Upper lobe of right lung (tissue), 1 donor: Measurements from ENCODE around the gene ZBTB34. TPM values are rescaled to one million over a fixed set of nuclear protein-coding genes. Genes with fewer than 3 reads are reported as not detected.
"Not testable (repeated sequence)": the region's sequence is repeated elsewhere in the genome, so short reads cannot be mapped to it uniquely, and the experiment has no call there.

Experiments
- ATAC-seq: fragments of 200-7000 bp; cut with Tn5 transposase; one replicate; pipeline ENCODE4 v1.9.1; 2020; ENCODE audit warnings: mild to moderate bottlenecking, moderate library complexity
- DNase-seq: peaks from one replicate; pipeline ENCODE4 v3.0.0-alpha.2; 2020
- H3K27ac ChIP-seq: fragments of 200-600 bp; one replicate; pipeline ENCODE4 v1.8.0; 2022
- H3K27me3 ChIP-seq: fragments of 200-600 bp; one replicate; pipeline ENCODE4 v1.8.0; 2022; ENCODE audit warnings: mild to moderate bottlenecking
- H3K36me3 ChIP-seq: fragments of 200-600 bp; one replicate; pipeline ENCODE4 v1.8.0; 2022
- H3K4me1 ChIP-seq: fragments of 200-600 bp; one replicate; pipeline ENCODE4 v1.8.0; 2022
- H3K4me3 ChIP-seq: fragments of 200-600 bp; one replicate; pipeline ENCODE4 v1.8.0; 2022; ENCODE audit warnings: mild to moderate bottlenecking
- H3K9me3 ChIP-seq: fragments of 200-600 bp; one replicate; pipeline ENCODE4 v1.8.0; 2022
- intact Hi-C: fragments of 100-400 bp; cut with DNase I; formaldehyde crosslinking; loops from one replicate; pipeline ENCODE4 v1.11.0; 2022
- long read RNA-seq: library from polyadenylated mRNA; unstranded; transcript quantifications from one replicate; pipeline ENCODE4 v2.0.0, GENCODE V29; 2021
- total RNA-seq: library from RNA; stranded (reverse); fragmentation: NEBNext Ultra II Directional; extraction: Animal tissue kit (Norgen Biotek cat#: 25700); gene quantifications from one replicate; pipeline ENCODE4 v1.2.1, GENCODE V29; 2021
- TF ChIP-seq, protein P1 (sequence below): fragments of 200-600 bp; IDR thresholded peaks from one replicate; pipeline ENCODE4 v1.8.0; 2022; ENCODE audit warnings: antibody characterized with exemption
- donor health status: DM: no; HTN: yes; CAD: no; lungs with severe emphysema.

Gene ZBTB34, protein sequence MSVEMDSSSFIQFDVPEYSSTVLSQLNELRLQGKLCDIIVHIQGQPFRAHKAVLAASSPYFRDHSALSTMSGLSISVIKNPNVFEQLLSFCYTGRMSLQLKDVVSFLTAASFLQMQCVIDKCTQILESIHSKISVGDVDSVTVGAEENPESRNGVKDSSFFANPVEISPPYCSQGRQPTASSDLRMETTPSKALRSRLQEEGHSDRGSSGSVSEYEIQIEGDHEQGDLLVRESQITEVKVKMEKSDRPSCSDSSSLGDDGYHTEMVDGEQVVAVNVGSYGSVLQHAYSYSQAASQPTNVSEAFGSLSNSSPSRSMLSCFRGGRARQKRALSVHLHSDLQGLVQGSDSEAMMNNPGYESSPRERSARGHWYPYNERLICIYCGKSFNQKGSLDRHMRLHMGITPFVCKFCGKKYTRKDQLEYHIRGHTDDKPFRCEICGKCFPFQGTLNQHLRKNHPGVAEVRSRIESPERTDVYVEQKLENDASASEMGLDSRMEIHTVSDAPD
- 15.1 TPM for total RNA-seq
- long read RNA-seq, full-length matches to known transcripts = 10 of 10 reads
- long read RNA-seq, partial matches to known transcripts = 0 of 10 reads
- long read RNA-seq, other reads (novel, unspliced or antisense) = 0 of 10 reads

DNA sequence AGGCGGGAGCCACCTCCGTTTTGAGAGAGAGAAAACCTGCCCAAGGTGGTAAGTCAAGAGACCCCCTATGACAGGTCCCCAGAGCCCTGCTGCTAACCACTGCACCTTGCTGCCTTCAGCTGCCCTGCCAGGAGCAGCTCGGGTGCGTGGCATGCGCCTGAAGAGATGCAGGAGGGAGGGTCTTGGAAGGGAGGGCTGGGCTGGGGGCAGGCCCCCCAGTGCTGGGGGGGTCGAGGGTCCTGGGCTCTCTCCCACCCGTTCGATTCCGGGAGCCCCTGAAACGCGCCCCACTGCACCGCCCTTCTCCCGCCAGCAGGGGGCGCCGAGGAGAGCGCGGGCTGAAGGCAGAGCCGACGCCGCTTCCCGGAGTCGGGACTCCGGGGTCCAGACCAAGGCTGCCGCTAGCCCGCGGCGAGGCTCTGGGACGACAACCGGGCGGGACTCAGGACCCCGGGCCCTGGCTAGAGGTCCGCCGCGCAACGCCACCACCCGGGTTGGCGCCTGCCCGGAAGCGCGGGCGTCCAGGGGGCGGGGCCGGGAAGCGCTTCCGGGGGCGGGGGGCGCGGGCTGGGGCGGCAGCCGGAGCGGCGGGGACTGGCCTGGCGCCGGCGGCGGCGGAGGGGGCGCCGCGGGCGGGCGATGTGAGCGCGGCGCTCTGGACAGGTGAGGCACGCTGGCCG lies at the start of gene ZBTB34:
Gene ZBTB34 (plus strand): TSS at position 563 of the 680 bp plus-strand sequence. CDS start 18,761 bp downstream, outside the sequence.
- H3K9me3 ChIP-seq = no peaks in the 10 kb centered on the region
- peaks cover 10% of the 10 kb centered on the region for H3K36me3 ChIP-seq
- peaks cover 22% of the 10 kb centered on the region for H3K4me1 ChIP-seq
- peak within 1 kb of the TSS; percentile 94 for H3K27ac ChIP-seq
- H3K27me3 ChIP-seq = no peaks in the 10 kb centered on the region
- DNase-seq = peak; percentile 88
- intact Hi-C loops = no loop called here
- ATAC-seq = peak; percentile 84
- H3K4me3 ChIP-seq = peak within 1 kb of the TSS; percentile 88
- TF ChIP-seq, protein P1, sequence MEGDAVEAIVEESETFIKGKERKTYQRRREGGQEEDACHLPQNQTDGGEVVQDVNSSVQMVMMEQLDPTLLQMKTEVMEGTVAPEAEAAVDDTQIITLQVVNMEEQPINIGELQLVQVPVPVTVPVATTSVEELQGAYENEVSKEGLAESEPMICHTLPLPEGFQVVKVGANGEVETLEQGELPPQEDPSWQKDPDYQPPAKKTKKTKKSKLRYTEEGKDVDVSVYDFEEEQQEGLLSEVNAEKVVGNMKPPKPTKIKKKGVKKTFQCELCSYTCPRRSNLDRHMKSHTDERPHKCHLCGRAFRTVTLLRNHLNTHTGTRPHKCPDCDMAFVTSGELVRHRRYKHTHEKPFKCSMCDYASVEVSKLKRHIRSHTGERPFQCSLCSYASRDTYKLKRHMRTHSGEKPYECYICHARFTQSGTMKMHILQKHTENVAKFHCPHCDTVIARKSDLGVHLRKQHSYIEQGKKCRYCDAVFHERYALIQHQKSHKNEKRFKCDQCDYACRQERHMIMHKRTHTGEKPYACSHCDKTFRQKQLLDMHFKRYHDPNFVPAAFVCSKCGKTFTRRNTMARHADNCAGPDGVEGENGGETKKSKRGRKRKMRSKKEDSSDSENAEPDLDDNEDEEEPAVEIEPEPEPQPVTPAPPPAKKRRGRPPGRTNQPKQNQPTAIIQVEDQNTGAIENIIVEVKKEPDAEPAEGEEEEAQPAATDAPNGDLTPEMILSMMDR = peak; percentile 100

DNA sequence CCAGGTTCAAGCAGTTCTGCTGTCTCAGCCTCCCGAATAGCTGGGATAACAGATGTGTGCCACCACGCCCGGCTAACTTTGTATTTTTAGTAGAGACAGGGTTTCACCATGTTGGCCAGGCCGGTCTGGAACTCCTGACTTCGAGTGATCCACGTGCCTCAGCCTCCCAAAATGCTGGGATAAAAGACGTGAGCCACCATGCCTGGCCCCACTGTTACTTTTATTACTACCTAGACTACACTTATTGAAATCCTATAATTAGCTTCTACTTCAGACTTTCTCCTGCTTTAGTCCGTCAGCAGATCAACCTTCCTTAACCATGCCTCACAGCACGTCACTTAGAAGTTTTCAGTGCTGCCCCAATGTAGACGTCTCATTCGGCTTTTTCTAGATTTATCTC lies 47.4 kb upstream of the ZBTB34 start:
- no peak overlapping the region for H3K27ac ChIP-seq
- H3K36me3 ChIP-seq = peaks cover 46% of the 10 kb centered on the region
- DNase-seq (no peak), ATAC-seq (no peak)
- H3K4me3 ChIP-seq = no peak overlapping the region
- intact Hi-C loops = no loop called here
- no peaks in the 10 kb centered on the region for H3K27me3 ChIP-seq
- TF ChIP-seq, protein P1 = no peak
- peaks cover 13% of the 10 kb centered on the region for H3K9me3 ChIP-seq
- H3K4me1 ChIP-seq = peaks cover 9% of the 10 kb centered on the region

DNA sequence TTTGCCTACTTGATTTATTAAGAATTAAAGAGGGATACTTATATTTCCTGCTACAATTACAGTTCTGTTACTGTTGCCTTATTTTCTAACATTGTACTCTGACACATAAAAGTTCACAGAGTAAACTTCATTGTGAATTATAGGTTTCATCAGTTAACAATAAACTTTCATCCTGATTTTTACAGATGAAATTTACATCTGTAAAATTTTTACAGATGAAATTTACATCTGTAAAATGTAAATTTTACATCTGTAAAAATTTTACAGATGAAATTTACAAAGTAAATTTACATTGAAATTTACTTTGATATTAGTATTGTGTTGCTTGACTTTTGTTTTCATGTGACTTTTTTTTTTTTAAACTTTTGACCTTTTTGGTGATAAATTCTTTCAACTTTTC lies 46.3 kb upstream of the ZBTB34 start:
- Histone ChIP-seq H3K36me3 (peaks cover 46% of the 10 kb centered on the region), H3K9me3 (peaks cover 18% of the 10 kb centered on the region), H3K27me3 (no peaks in the 10 kb centered on the region), H3K27ac (no peak overlapping the region), H3K4me3 (no peak overlapping the region), H3K4me1 (peaks cover 3% of the 10 kb centered on the region)
- ATAC-seq = no peak
- TF ChIP-seq, protein P1 = no peak
- intact Hi-C loops = no loop called here
- DNase-seq = no peak

DNA sequence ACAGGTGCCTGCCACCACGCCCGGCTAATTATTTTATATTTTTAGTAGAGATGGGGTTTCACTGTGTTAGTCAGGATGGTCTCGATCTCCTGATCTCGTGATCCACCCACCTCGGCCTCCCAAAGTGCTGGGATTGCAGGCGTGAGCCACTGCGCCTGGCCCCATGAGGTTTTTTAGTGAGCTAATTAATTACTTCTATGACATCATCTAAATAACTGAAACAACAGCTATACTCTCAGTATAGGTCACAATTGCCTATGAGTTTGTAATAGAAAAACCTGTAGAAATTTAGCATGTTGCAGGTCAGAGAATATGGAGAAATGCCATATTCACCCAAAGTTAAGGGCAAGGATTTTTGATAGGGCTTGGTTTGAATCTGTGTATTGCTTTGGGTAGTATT lies 42.8 kb upstream of the ZBTB34 start:
- H3K27me3 ChIP-seq, intact Hi-C loops, H3K4me1 ChIP-seq, ATAC-seq, DNase-seq, H3K27ac ChIP-seq, H3K4me3 ChIP-seq: not testable (repeated sequence)
- peaks cover 17% of the 10 kb centered on the region for H3K36me3 ChIP-seq
- H3K9me3 ChIP-seq = peaks cover 18% of the 10 kb centered on the region

DNA sequence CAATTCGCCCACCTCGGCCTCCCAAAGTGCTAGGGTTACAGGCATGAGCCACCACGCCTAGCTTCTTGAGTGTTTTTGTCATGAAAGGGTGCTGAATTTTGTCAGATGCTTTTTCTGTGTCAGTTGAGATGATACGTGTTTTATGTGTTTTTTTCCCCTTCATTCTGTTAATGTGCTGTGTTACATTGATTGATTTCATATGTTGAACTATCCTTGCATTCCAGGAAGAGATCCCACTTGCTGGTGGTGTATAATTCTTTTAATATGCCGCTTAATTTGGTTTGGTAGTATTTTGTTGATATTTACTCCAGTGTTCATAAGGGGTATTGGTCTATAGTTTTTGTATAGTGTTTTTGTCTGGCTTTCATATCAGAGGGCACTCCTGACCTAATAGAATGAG lies 42.0 kb upstream of the ZBTB34 start:
- no peak for ATAC-seq
- TF ChIP-seq, protein P1 = no peak
- peaks cover 18% of the 10 kb centered on the region for H3K9me3 ChIP-seq
- no peaks in the 10 kb centered on the region for H3K4me1 ChIP-seq
- intact Hi-C loops = no loop called here
- H3K27ac ChIP-seq = no peak overlapping the region
- H3K4me3 ChIP-seq = no peak overlapping the region
- no peaks in the 10 kb centered on the region for H3K27me3 ChIP-seq
- no peak for DNase-seq
- H3K36me3 ChIP-seq = peaks cover 15% of the 10 kb centered on the region

DNA sequence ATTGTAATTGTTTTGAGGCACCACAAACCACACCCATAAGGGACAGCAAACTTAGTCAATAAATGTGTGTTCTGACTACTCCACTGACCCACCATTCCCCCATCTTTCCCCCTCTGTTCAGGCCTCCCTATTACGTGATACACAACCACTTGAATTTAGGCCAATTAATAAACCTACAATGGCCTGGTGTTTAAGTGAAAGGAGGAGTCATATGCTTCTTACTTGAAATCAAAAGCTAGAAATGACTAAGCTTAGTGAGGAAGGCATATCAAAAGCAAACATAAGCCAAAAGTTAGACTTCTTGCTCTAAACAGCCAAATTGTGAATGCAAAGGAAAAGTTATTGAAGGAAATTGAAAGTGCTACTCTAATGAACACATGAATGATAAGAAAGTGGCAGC lies 41.0 kb upstream of the ZBTB34 start:
- peaks cover 15% of the 10 kb centered on the region for H3K36me3 ChIP-seq
- no peaks in the 10 kb centered on the region for H3K27me3 ChIP-seq
- no peaks in the 10 kb centered on the region for H3K4me1 ChIP-seq
- TF ChIP-seq, protein P1 = no peak
- no peak for ATAC-seq
- DNase-seq = no peak
- no peak overlapping the region for H3K27ac ChIP-seq
- intact Hi-C loops = no loop called here
- no peak overlapping the region for H3K4me3 ChIP-seq
- peaks cover 12% of the 10 kb centered on the region for H3K9me3 ChIP-seq
